K562 (cell line): ENCODE measurements around the gene NKIRAS2. TPM values are rescaled to one million over a fixed set of nuclear protein-coding genes. Genes with fewer than 3 reads are reported as not detected.
"Not testable (repeated sequence)": the region's sequence is repeated elsewhere in the genome, so short reads cannot be mapped to it uniquely, and the experiment has no call there.

ENCODE experiments used
- ATAC-seq: fragments of 200-7000 bp; cut with Tn5 transposase; 3 replicates; pipeline ENCODE4 v1.9.1; 2020; ENCODE audit warnings: moderate library complexity
- BruUV-seq: library from RNA; stranded (reverse); fragments of 400-500 nt; replicated peaks from 2 replicates; lab custom pipeline; 2021; lab: Mats Ljungman, UMichigan
- CTCF ChIA-PET: fragments of 300-600 bp; formaldehyde crosslinking; extraction: SDS; loops from one replicate; lab custom pipeline; 2021; ENCODE audit warnings: low intra/inter-chr PET ratio; lab: Yijun Ruan, JAX
- POLR2A ChIA-PET: fragments of 300-600, 350-650 bp; sonication (Branson Sonifier 250); formaldehyde crosslinking; extraction: SDS; loops from one replicate; lab custom pipeline; 2021; ENCODE audit warnings: antibody characterized with exemption, inconsistent platforms; lab: Yijun Ruan, JAX
- DNase-seq, 4 experiments: peaks; one replicate each; pipeline versions ENCODE4 v3.0.0 to v3.0.0-alpha.2; 2011 to 2018; ENCODE audit warnings: low spot score in 3 of 4, mixed read lengths in 3 of 4; ENCODE audit errors: extremely low read depth in 1 of 4
- FAIRE-seq: peaks from 2 replicates; lab custom pipeline; 2011; peaks lifted over from hg19 to GRCh38; lab: Jason Lieb, UNC
- H2AFZ ChIP-seq: 2 replicates; pipeline ENCODE4 v1.6.0; 2011; ENCODE audit warnings: low read depth, low read length, control low read depth, inconsistent platforms
- H3K27ac ChIP-seq: fragments of 200-600 bp; 3 replicates; pipeline ENCODE4 v1.8.0; 2011; ENCODE audit warnings: low read depth, mild to moderate bottlenecking, control low read depth, inconsistent platforms, low read length, moderate library complexity, mixed read lengths; ENCODE audit errors: extremely low read depth
- H3K27me3 ChIP-seq, 2 experiments: fragments of 300-600 bp in 1 of 2; 2 replicates in 1 of 2; 3 replicates in 1 of 2; pipeline versions ENCODE4 v1.6.0 to v1.8.0; 2011; ENCODE audit warnings: inconsistent platforms in 2 of 2, low read length in 2 of 2, mild to moderate bottlenecking in 1 of 2, mixed read lengths in 1 of 2, moderate library complexity in 1 of 2; ENCODE audit not compliant: control insufficient read depth in 2 of 2, insufficient read depth in 2 of 2
- H3K36me3 ChIP-seq: fragments of 300-600 bp; 3 replicates; pipeline ENCODE4 v1.8.0; 2011; ENCODE audit warnings: mild to moderate bottlenecking, low read length, inconsistent platforms; ENCODE audit not compliant: control insufficient read depth, insufficient read depth
- H3K4me1 ChIP-seq, 2 experiments: fragments of 200-600 bp in 1 of 2; replicated peaks in 1 of 2; 2 replicates in 1 of 2; 3 replicates in 1 of 2; pipeline versions ENCODE4 v1.5.1 to v1.8.0; 2011; ENCODE audit warnings: inconsistent platforms in 2 of 2, low read length in 2 of 2, mild to moderate bottlenecking in 1 of 2, mixed read lengths in 1 of 2, moderate library complexity in 1 of 2; ENCODE audit not compliant: control insufficient read depth in 2 of 2, insufficient read depth in 2 of 2
- H3K4me2 ChIP-seq: 2 replicates; pipeline ENCODE4 v1.6.1; 2011; ENCODE audit warnings: low read length, control low read depth, inconsistent platforms, mixed read lengths; ENCODE audit not compliant: insufficient read depth
- H3K4me3 ChIP-seq: fragments of 200-600 bp; sonication (generic), shearing (Covaris generic); 2 replicates; pipeline ENCODE4 v1.5.1; 2016; ENCODE audit warnings: control low read depth, inconsistent platforms
- H3K79me2 ChIP-seq: fragments of 200-600 bp; 3 replicates; pipeline ENCODE4 v1.8.0; 2011; ENCODE audit warnings: low read length, inconsistent platforms; ENCODE audit not compliant: control insufficient read depth, insufficient read depth
- H3K9ac ChIP-seq, 2 experiments: 2 replicates each; pipeline versions ENCODE4 v1.6.0 to v1.6.1; 2011; ENCODE audit warnings: low read depth in 2 of 2, low read length in 2 of 2, control low read depth in 1 of 2, inconsistent platforms in 1 of 2, mild to moderate bottlenecking in 1 of 2, mixed read lengths in 1 of 2; ENCODE audit not compliant: insufficient read depth in 1 of 2
- H3K9me1 ChIP-seq: one replicate; pipeline ENCODE4 v1.6.0; 2011; ENCODE audit warnings: inconsistent platforms, mild to moderate bottlenecking, low read length, moderate library complexity; ENCODE audit not compliant: control insufficient read depth, insufficient read depth
- H3K9me3 ChIP-seq: replicated peaks from 2 replicates; pipeline ENCODE4 v1.5.1; 2011; ENCODE audit warnings: low read depth, low read length, inconsistent platforms; ENCODE audit not compliant: control insufficient read depth, insufficient read depth
- H4K20me1 ChIP-seq: replicated peaks from 2 replicates; pipeline ENCODE4 v1.6.1; 2011; ENCODE audit warnings: low read length, inconsistent platforms, mixed read lengths; ENCODE audit not compliant: control insufficient read depth, insufficient read depth
- ESRRA ChIP-seq: fragments of 450-650 bp; IDR thresholded peaks from 2 replicates; pipeline ENCODE4 v1.6.1; 2014; ENCODE audit warnings: low read depth, mild to moderate bottlenecking, moderate library complexity, borderline replicate concordance
- FOXA1 ChIP-seq: fragments of 450-650 bp; IDR thresholded peaks from 2 replicates; pipeline ENCODE4 v1.6.1; 2016; ENCODE audit warnings: mild to moderate bottlenecking, borderline replicate concordance
- HNRNPUL1 ChIP-seq: fragments of 200-400 bp; formaldehyde crosslinking; IDR thresholded peaks from 2 replicates; pipeline ENCODE4 v1.6.1; 2017; ENCODE audit warnings: low read length
- KDM4B ChIP-seq, 2 experiments: fragments of 450-650 bp in 1 of 2; sonication (generic) in 1 of 2; IDR thresholded peaks; 2 replicates each; pipeline ENCODE4 v1.6.1; 2016 to 2017; ENCODE audit warnings: borderline replicate concordance in 2 of 2, antibody characterized with exemption in 1 of 2, low read depth in 1 of 2, mild to moderate bottlenecking in 1 of 2
- KLF1 ChIP-seq: fragments of 450-650 bp; IDR thresholded peaks from 2 replicates; pipeline ENCODE4 v1.6.1; 2016; ENCODE audit warnings: missing genetic modification characterization, missing compliant biosample characterization
- PURB ChIP-seq: sonication (generic); formaldehyde crosslinking; IDR thresholded peaks from 2 replicates; pipeline ENCODE4 v1.9.0; 2021; ENCODE audit warnings: low read depth, mild to moderate bottlenecking, missing genetic modification reagents
- RFX1 ChIP-seq: fragments of 450-650 bp; IDR thresholded peaks from 2 replicates; pipeline ENCODE4 v1.6.1; 2016; ENCODE audit warnings: mild to moderate bottlenecking, moderate library complexity
- ZNF239 ChIP-seq: fragments of 250-450 bp; sonication (Bioruptor Pico); IDR thresholded peaks from 2 replicates; pipeline ENCODE4 v1.4.0; 2020; ENCODE audit warnings: mild to moderate bottlenecking
- ZNF431 ChIP-seq: sonication (generic); formaldehyde crosslinking; IDR thresholded peaks from 2 replicates; pipeline ENCODE4 v1.8.0; 2022; ENCODE audit warnings: mild to moderate bottlenecking, missing genetic modification reagents
- ZSCAN32 ChIP-seq: fragments of 450-650 bp; formaldehyde crosslinking; IDR thresholded peaks from 2 replicates; pipeline ENCODE4 v1.4.0; 2020; ENCODE audit warnings: mild to moderate bottlenecking, moderate library complexity
- WGBS: fragments of 100-300 bp; shearing (Covaris generic); methylation state at CpG from one replicate; pipeline ENCODE4 v1.1.6; 2016; ENCODE audit warnings: low coverage, mixed read lengths; ENCODE audit not compliant: insufficient coverage; ENCODE audit errors: missing lambda C conversion rate; 5-methylcytosine and 5-hydroxymethylcytosine counted together
- in situ Hi-C: fragments of 300-500 bp; cut with MboI; formaldehyde crosslinking; loops from 4 replicates; pipeline ENCODE4 v1.15.0; 2018; ENCODE audit warnings: inconsistent platforms, mixed read lengths
- intact Hi-C: fragments of 100-400 bp; cut with micrococcal nuclease; formaldehyde crosslinking; loops from 2 replicates; pipeline ENCODE4 v1.14.2; 2022
- polyA plus RNA-seq, 8 experiments: library from polyadenylated mRNA; depleted of rRNA in 4 of 8; stranded (reverse) in 5 of 8; unstranded in 3 of 8; fragments of >200 nt; fragmentation: Nextera tagmentation in 2 of 8; fragmentation: Illumina TruSeq in 1 of 8; extraction: Ambion mirVana in 2 of 8; extraction: Trizol in 1 of 8; gene quantifications; 2 replicates each; pipeline versions ENCODE4 v1.2.1 to v1.2.3, GENCODE V29; 2011 to 2014; ENCODE audit warnings: inconsistent platforms in 1 of 8, missing spikeins in 1 of 8
- total RNA-seq, 7 experiments: library from RNA; depleted of rRNA in 6 of 7; stranded (reverse); fragments of >200 nt in 6 of 7; fragmentation: Illumina TruSeq in 2 of 7; extraction: Trizol in 2 of 7; gene quantifications; 2 replicates each; pipeline versions ENCODE4 v1.2.1 to v1.2.3, GENCODE V29; 2011 to 2021; ENCODE audit warnings: low replicate concordance in 1 of 7
- TF ChIP-seq, protein P1 (sequence below): fragments of 250-450 bp; sonication (Bioruptor Pico); IDR thresholded peaks from 2 replicates; pipeline ENCODE4 v1.5.0; 2021

The NKIRAS2 gene
- total and polyA plus RNA-seq, 9 of the 15 experiments (the other 6 are each of a cell fraction or from before 2014, with no cell fraction given): 10.1 to 65.5 (median 29.8) TPM

DNA sequence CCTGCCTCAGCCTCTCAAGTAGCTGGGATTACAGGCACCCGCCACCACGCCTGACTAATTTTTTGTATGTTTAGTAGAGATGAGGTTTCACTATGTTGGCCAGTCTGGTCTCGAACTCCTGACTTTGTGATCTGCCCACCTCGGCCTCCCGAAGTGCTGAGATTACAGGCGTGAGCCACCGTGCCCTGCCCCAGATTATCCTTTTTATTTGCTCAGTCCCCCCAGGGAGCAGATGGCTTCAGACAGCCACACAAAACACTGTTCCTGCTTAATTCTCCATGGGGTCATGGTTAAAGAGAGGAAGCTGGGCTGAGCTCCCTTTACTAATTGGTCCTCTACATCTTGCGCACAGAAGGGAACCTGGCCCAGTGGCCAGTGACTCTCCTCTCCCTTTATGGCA is 955 bp downstream of the NKIRAS2 start:
- H3K27ac ChIP-seq, in situ Hi-C loops, H3K9me1 ChIP-seq, BruUV-seq, FAIRE-seq, H3K27me3 ChIP-seq, H3K9me3 ChIP-seq, ATAC-seq, H2AFZ ChIP-seq, CTCF ChIA-PET, DNase-seq, H4K20me1 ChIP-seq: not testable (repeated sequence)
- Histone ChIP-seq H3K4me2 (peak overlapping the region; percentile 83), H3K79me2 (peaks cover 44% of the 10 kb centered on the region), H3K4me3 (peak overlapping the region; percentile 91), H3K4me1 (peaks cover 45 to 50% of the 10 kb centered on the region in 2 experiments), H3K36me3 (peaks cover 43% of the 10 kb centered on the region), H3K9ac (peak overlapping the region; percentile 88 to 95; a peak in 3 of 4 replicates)
- intact Hi-C loops: loop anchor here (5.0 kb wide), 1 partner anchor 296 kb away; no protein-coding TSS in a partner anchor
- 34% methylated on average over 8 of the region's 8 CpGs for WGBS
- POLR2A ChIA-PET: interaction anchor here (0.6 to 2.4 kb wide), 10 partner anchors 11 to 1155 kb away, joined by 3 to 12 read pairs (median 3); partner anchors contain the start of genes CNP and NAGLU

DNA sequence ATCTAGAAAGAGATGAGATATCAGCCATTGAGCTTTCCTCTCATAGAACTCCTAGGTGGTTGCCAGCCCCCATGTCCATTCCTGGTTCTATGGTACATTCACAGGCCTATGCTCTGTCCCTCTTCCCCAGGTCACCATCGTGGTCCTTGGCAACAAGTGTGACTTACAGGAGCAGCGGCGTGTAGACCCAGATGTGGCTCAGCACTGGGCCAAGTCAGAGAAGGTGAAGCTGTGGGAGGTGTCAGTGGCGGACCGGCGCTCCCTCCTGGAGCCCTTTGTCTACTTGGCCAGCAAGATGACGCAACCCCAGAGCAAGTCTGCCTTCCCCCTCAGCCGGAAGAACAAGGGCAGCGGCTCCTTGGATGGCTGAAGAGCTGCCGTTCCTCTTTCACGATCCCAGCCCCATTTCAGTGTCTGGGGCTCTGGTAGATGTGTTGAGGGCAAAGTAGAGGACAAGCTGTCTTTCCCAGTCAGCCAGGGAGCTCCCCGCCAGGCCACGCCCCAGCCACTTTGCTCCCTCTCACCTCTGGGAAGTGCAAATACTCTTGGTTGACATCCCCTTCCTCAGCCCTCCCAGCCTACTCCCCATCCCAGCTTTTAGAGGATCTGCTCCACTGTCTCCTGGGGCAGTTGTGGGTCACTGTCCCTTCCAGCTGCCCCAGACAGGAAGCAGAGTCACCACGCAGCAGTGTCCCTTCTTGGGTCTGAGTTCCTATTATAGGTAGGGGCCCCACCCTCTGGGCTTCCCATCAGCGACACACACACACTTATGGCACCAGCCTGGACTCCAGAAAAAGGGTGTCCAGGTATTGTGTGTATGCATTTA is 3.8 kb downstream of the NKIRAS2 start:
- 14% methylated on average over 15 of the region's 15 CpGs for WGBS
- intact Hi-C loops (loop anchor here (2.0 to 5.0 kb wide), 2 partner anchors 93 to 294 kb away; no protein-coding TSS in a partner anchor), in situ Hi-C loops (no loop called here)
- no peaks in the 10 kb centered on the region for H3K9me1 ChIP-seq
- FAIRE-seq (peak; percentile 81), DNase-seq (peak in 3 of 4 experiments; percentile 45 to 86 (median 76)), ATAC-seq (peak; percentile 73)
- peaks cover 45 to 56% of the 10 kb centered on the region in 2 experiments for H3K4me1 ChIP-seq
- CTCF ChIA-PET: interaction anchor here (0.9 to 2.3 kb wide), 3 partner anchors 89 to 158 kb away, joined by 3 to 23 read pairs (median 3); partner anchors contain the start of gene DHX58
- H4K20me1 ChIP-seq: no peaks in the 10 kb centered on the region
- H3K4me3 ChIP-seq: no peak overlapping the region
- POLR2A ChIA-PET: interaction anchor here (0.6 to 1.3 kb wide), 13 partner anchors 10 to 402 kb away, joined by 3 to 5 read pairs (median 3); partner anchors contain the start of gene GHDC
- H3K4me2 ChIP-seq: peak overlapping the region; percentile 71
- peak overlapping the region; percentile 84 for H3K27ac ChIP-seq
- H3K79me2 ChIP-seq: peaks cover 16% of the 10 kb centered on the region
- peak overlapping the region; percentile 73 to 80 for H3K9ac ChIP-seq
- no peaks in the 10 kb centered on the region for H3K9me3 ChIP-seq
- BruUV-seq: no TSS peak
- peak overlapping the region; percentile 25; the same call in 1 of the 2 replicates for H2AFZ ChIP-seq
- H3K27me3 ChIP-seq: no peaks in the 10 kb centered on the region
- peaks cover 34% of the 10 kb centered on the region for H3K36me3 ChIP-seq
- TF ChIP-seq ESRRA: peak; percentile 85; the same call in 1 of the 2 replicates
- TF ChIP-seq, protein P1, sequence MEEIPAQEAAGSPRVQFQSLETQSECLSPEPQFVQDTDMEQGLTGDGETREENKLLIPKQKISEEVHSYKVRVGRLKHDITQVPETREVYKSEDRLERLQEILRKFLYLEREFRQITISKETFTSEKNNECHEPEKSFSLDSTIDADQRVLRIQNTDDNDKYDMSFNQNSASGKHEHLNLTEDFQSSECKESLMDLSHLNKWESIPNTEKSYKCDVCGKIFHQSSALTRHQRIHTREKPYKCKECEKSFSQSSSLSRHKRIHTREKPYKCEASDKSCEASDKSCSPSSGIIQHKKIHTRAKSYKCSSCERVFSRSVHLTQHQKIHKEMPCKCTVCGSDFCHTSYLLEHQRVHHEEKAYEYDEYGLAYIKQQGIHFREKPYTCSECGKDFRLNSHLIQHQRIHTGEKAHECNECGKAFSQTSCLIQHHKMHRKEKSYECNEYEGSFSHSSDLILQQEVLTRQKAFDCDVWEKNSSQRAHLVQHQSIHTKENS: no peak
- no peak for TF ChIP-seq PURB (CRISPR knock-in tag)
- peak; percentile 78 for TF ChIP-seq ZNF239
- TF ChIP-seq KDM4B (IDR thresholded peaks at IDR 0.05; ENCODE audit: borderline replicate concordance in 2 of 2, low read depth in 1 of 2): no peak
- TF ChIP-seq ZNF431 (CRISPR knock-in tag): no peak
- peak; percentile 93 for TF ChIP-seq ZSCAN32 (CRISPR knock-in tag)
- TF ChIP-seq KLF1 (tag): no peak
- no peak; the same call in 1 of the 2 replicates for TF ChIP-seq RFX1
- TF ChIP-seq HNRNPUL1: no peak
- TF ChIP-seq FOXA1: no peak
